Effector CD4-positive, alpha-beta T cell (primary cell): ENCODE results near the gene NMRAL1.

Source experiments
- DNase-seq: peaks from one replicate; pipeline ENCODE4 v3.0.0-alpha.2; 2020

Gene NMRAL1

DNA sequence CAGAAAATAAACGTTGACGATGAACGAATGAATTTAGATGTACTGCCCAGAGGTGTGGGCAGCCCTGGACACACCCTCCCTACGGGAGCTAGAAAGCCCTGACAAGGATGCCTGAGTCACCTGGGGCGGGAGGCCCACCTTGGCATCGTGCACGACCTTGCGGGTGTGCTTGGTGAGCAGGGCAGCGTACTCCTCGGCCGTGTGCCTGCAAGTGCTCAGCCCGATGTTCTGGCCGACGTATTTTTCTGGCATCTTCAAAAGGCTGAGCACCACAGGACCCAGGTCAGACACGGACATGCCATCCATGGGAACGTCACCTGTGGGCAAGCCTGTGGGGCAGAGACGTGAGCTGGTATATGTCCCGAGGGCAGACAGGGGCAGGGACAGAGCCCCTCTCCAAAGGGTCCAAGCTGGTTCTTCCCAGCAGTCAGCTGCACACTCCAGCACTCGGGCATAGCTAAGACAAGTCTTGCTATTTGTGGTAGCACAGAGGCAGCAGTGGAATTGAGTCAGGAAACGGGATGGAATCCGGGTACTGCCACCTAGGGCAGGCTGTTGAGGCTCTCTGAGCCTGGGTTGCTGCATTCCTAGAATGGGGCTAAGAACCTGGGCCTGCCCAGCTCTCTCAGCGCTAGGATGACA lies 10.8 kb downstream of the NMRAL1 start:
- no peak for DNase-seq

DNA sequence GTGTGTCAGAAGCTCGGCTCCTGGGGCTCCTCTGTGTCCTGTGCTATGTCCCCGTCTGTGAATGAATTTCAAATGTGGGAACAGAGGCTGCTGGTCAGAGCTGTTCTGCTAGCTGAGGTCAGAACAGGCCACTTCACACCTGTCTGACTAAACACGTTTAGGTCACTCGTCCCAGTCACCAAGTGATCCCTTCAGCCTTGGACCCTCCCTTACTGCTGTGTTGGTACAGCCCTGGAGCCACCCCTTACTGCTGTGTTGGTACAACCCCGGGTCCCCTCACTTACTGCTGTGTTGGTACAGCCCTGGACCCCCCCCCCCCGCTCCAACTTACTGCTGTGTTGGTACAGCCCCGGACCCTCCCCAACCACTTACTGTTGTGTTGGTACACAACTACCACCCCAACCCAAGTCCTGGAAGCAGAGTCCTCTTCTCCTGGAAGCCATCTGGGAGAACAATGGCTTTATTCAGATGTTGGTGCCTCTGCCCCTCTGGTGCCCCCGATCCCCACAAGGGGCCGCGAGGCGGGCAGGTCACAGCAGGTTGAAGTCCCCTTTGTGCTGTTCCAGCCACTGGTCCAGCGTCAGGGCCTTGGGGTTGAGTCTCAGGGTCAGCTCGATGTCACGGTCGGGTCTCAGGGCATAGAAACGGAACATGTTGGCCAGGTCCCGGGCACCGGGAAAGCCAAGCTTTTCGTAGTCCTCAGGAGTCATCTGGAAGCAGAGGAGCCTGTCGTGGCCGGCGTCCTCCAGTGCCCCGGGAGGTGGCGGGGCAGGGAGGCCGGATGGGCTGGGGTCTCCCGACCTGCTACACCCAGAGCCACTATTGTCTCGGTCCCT lies 13.0 kb downstream of the NMRAL1 start:
- no peak for DNase-seq

DNA sequence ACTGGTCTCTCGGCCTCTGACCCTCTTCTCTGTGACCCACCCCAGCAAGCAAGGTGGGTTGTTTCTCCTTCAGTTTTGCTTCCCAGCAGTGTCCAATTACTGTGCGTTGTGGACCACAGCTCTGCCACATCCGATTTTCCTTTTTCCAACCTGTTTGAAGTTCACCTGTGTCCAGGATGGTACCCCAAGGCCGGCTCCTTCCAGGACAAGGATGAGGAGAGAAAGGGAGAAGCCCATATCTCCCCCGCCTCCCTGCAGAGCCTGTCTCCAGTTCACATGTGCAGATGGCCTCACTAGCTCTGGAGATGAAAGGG lies 13.5 kb downstream of the NMRAL1 start:
- no peak for DNase-seq

DNA sequence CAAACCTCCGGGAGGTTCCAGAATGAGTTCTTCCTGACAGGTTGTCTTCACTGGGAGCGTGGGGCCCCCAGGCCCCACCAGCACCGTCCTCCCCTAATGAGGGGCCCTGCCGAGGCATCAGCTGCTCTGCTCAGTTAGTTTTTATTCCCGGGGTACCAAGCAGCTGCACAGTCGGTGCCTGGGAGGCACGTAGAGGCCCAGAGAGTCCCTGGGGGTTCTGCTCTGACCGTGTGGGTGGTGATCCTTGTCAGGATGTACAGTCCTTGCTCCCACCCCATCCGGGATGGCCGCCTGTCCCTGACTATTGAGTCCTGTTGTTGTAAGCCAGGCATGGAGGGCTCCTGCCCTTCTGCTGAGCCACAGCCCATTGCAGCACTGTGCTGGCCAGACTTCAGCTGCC lies 18.5 kb downstream of the NMRAL1 start:
- DNase-seq: no peak

DNA sequence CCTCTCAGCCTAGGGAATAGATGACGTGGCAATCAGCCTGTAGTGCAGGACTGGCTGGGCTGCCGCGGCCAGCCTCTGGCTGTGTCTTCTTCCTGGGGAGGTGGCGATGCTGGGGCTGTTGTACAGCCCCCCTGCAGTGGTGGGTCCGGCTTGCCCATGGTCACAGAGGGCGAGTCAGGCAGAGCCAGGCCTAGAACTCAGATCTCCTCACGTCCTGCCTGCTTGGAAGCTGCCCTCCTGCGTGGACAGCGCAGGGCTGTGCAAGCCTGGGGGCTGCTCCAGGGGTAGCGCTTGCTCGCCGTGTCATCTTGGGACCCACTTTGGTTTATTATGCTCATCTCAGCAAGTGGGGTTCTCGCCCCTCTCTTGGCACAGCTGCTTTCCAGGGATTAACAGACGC lies 19.3 kb downstream of the NMRAL1 start:
- DNase-seq: no peak

DNA sequence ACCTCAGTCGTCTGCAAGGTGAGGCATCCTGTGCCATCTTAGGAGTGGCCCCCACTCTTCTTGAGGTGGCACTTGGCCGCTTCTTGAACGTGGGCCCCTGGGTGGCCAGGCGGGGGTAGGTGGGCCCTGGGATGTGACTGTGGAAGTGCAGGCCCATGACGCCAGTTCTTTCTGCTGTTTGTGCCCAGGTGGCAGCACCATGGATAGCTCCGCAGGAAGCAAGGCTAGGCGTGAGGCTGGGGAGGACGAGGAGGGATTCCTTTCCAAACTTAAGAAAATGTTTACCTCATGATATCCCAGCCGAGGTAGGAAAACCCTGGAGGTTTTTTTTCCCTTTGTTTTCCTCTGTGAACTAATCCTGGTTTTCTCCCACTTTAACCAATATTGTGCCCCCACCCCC lies 19.8 kb downstream of the NMRAL1 start:
- DNase-seq: no peak

DNA sequence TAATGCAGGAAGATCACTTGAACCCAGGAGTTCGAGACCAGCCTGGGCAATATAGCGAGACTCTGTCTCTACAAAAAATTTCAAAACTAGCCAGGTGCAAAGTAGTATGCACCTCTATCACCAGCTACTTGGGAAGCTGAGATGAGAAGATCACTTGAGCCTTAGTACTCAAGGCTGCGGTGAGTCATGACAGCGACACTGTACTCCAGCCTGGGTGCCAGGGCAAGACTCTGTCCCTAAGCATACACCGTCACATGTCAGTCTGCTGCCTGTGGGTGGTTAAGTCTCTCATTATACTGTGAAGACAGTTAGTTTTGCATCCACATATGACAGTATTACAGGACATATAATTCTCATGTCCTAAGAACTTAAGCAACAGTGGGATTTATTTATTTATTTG lies 21.8 kb downstream of the NMRAL1 start:
- DNase-seq: no peak

DNA sequence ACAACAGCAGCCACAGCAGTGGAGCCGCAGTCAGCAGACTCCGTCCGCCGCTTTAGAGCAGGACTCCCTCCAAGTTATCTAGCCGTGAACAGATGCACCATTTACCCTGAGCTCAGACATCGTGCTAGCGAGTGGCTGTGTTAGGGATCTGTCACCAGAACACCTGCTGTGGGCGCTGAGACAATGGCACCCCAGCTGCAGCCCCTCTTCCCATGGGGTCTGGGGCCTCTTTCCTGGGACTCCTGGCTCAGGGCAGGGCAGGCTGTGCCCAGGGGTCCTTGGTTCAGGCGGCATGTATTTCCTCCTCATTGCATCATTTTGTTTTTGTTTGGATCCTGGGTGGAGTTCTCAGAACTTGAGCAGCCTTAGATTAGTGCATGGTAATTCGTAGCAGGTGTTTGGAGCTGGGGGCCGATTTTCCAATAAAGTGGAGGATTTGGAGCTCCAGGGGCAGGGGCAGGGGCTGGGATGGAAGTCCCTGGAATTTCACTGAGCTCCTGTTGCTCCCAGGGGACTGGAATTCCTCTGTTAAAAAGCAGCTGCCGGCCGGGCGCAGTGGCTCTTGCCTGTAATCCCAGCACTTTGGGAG lies 23.4 kb downstream of the NMRAL1 start:
- DNase-seq: no peak

DNA sequence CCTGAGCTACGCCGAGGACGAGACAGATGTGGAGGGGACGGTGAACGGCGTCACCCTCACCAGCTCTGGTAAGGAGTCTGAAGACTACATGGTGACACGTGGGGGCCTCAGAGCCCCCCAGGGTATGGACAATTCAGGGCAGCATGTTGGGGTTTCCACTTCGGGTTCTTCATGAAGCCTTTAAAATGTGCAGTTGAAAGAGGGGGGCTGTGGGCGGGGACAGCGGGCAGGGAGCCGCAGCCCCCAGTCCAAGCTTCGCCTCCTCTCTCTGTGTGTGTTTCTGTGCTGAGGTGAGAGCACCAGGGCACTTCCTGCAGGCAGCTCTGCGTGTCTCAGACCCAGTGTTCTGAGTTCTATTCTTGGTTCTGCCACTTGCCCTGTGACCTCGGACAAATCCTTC lies 24.0 kb downstream of the NMRAL1 start:
- no peak for DNase-seq

DNA sequence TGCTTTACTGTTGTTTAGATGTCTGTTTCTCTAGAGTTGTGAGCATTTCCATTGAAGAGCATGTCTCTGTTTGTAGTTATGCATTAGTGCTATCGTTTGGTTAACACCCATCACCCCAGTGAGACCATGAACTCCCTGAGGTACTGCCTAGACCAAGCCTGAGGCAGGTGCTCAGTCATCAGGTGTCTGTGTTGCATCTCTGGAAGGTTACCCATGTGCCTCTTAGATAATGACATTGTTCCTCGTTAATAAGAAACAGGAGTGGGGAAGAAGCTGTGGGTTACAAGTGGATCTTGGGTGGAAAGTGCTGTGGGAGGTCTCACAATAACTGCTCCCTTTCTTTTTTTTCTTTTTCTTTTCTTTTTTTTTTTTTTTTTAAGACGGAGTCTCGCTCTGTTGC lies 30.4 kb downstream of the NMRAL1 start:
- no peak for DNase-seq

DNA sequence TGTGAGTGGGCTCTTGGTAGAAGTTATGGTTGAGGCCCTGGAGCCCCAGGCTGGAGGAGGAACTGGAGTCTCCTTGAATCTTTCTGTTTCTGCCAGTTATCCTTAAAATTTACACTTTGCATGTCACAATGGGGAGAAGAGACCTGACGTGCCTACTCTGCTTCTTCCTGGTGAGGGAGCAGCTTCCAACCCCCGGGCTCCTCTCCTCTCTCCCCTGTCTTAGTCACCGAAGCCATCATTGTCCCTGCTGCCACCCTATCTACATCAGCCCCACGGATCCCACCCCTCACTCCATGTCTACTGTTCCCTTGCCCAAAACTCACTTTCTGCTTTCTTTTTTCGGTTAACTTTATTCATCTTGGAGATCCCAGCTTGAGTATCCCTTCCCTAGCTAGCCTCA lies 31.2 kb downstream of the NMRAL1 start:
- no peak for DNase-seq

DNA sequence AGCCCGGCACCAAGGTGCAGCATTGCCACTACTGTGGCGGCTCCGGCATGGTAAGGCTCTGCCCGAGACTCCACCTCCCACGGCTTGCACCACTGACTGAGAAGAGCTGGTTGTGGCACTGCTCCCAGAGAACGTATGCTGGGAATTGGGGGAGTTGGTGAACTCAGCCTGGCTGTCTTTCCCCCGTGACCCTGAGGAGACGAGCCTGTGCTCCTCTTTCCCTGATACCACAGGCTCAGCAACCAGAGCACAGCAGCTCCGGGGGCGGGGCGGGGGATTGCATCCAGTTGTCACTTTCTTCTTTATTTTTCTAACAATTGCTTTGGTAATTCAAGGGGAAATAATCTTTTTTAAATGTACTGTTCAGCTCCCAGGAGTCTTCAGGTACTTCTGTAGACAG lies 32.1 kb downstream of the NMRAL1 start:
- DNase-seq: no peak

DNA sequence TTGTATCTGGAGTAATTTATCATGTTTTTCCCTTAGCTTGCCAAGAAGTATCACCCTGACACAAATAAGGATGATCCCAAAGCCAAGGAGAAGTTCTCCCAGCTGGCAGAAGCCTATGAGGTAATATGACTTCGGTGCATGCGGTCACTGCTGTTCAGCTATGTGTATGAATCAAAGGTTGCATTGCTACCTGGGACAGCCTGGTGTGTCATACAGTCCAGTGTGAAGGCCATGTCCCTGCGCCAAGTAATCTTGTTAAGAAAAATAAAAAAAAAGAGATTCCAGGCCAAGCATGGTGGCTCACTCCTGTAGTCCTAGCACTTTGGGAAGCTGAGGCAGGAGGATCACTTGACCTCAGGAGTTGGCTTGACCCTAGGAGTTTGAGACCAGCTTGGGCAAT lies 37.1 kb downstream of the NMRAL1 start:
- DNase-seq: no peak

DNA sequence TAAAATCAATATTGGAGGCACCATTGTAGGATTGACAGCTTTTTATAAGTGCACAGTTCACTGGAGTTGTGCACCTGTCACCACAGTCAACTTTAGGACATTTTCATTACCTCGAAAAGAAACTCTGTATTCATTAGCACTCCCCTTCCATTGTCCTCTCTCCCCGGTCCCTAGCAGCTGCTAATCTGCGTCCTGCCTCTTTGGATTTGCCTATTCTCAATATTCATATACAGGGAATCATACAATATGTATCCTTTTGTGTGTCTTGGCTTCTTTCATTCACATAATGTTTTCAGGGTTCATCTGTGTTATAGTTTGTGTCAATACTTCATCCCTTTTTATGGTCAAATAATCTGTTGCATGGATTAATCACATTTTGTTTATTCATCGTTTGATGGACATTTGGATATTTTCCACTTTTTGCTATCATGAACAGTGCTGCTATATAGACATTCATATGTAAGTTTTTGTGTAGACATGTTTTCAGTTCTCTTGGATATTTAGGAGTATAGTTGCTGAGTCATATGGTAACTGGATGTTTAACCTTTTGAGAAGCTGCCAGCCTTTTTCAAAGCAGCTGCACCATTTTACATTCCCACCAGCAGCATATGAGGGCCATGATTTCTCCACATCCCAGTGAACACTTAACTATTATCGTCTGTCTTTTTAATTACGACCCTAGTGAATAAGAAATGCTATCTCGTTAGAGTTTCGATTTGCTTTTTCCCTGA lies 38.9 kb downstream of the NMRAL1 start:
- DNase-seq: no peak

DNA sequence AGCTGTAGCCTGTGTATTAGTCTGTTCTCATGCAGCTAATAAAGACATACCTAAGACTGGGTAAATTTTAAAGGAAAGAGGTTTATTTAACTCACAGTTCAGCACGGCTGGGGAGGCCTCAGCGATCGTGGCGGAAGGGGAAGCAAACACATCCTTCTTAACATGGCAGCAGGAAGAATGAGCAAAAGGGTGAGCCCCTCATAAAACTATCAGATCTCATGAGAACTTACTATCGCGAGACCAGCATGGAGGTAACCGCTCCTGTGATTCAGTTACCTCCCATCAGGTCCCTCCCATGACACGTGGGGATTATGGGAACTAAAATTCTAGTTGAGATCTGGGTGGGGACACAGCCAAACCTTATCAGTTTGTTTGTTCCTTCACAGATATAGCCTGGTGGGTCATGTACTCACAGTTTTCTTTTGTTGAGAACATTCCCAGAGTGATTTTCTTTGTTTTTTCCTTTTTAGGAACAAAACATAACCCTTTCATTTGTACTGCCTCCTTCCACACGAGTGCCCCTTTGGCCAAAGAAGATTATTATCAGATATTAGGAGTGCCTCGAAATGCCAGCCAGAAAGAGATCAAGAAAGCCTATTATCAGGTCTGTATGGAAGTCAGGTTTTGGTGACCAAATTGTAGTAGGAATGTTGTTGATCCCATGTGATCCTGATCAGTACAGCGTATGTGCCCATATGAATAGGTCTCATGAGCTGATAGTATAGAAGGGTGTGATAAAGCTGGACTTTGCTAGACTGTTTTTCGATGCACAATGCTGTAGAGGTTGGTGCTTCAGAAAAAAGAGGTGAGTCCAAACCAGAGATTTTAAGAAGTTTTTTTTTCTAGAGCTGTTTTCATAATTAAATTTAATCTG lies 40.3 kb downstream of the NMRAL1 start:
- DNase-seq: no peak

DNA sequence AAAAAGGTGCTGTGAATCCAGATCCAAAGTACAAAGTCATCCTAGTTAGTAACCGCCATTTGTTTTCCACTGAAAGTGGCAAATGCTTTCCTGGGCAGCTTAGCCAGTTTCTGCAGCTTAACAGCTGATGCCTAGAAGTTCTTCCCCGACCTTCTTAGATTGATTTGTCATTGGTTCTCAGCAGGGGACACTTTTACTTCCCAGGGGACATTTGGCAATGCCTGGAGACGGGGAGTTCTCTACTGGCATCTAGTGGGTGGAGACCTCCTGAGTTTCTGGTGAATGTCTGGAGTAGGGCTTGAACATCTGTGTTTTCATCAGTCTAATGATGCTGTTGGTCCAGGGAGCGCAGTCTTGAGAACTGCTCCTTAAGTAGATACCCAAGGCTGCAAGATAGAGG lies 41.2 kb downstream of the NMRAL1 start:
- DNase-seq: no peak

DNA sequence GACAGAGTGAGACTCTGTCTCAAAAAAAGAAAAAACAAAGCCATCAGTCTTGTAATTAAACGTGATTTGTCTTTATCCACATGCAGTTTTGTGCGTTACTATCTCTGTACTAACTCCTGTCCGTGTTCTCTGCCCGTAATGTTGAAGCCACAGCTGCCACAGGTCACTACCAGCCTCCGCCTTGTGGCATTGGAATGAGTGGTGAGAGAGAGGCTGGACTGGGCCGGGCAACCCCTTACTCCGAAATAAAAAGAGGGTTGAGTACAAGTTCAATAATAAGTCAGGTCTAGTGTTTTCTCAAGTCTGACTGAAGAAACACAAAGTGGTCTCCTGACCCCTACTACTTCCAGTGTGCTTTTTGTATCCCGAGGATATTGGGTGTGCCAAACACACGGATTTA lies 43.4 kb downstream of the NMRAL1 start:
- no peak for DNase-seq

DNA sequence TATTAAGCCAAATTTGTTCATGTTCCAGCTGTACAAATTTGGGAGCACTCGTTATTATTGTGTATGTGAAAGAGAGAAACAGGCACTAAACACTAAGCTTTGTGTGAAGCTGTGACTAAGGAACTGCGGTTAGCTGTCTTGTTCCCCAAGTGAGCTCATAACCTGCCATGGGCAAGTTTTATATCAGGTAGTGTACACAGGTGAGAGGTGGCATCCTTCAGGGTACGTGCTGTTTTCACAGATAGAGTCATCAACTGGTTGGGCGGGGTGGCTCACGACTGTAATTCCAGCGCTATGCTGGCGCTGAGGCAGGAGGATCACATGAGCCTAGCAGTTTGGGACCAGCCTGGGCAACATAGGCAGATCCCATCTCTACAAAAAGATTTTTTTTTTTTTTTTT lies 45.9 kb downstream of the NMRAL1 start:
- DNase-seq: no peak

DNA sequence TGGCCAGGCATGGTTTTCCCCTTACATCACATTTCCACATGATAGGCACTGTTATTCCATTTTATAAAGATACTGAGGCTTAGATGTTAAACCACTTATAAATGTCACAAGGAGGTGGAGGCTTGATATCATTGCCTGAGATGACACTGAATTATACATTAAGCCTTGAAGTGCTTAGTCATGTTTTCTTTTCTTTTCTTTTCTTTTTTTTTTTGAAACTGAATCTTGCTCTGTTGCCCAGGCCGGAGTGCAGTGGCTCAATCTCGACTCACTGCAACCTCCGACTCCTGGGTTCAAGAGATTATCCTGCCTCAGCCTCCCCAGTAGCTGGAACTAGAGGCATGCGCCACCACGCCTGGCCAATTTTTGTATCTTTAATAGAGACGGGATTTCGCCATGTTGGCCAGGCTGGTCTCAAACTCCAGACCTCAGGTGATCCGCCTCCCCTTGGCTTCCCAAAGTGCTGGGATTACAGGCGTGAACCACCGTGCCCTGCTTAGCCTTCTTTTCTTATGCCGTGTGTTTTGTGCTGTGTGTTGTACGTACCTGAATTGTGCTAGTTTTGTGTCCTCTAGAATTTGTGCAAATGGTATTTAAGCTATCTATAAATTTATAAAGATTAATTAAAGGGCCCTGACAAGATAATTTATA lies 47.6 kb downstream of the NMRAL1 start:
- DNase-seq: no peak

DNA sequence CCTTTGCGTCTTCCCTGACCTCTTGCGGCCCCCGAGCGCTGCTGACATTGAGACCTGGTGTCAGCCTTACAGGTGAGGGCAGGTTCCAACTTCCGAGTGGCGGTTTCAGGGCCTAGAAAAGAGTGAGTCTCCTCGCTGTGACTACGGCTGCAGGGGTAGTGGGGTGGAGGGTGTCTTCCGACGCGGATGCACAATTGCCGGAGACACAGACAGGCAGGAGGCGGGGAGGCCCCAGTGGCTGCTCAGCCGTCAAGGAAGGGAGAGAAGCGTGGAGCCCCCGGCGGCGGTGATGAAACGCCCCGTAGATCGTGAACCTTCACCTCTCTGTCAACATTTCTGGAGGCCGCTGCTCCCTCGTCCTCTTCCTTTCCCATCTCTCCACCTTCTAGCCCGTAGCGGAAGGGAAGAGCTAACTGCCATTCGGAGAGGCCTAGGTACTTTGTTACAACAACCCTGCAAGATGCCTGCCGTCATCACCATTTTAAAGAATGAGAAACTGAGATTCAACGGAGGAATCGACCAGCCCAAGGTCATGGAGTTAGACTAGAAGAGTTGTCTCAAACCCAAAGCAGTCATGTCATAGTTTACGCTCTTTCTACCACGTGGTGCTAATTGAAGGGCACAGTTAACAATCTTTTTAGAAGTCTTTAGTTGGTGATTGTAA lies 48.3 kb downstream of the NMRAL1 start:
- no peak for DNase-seq

DNA sequence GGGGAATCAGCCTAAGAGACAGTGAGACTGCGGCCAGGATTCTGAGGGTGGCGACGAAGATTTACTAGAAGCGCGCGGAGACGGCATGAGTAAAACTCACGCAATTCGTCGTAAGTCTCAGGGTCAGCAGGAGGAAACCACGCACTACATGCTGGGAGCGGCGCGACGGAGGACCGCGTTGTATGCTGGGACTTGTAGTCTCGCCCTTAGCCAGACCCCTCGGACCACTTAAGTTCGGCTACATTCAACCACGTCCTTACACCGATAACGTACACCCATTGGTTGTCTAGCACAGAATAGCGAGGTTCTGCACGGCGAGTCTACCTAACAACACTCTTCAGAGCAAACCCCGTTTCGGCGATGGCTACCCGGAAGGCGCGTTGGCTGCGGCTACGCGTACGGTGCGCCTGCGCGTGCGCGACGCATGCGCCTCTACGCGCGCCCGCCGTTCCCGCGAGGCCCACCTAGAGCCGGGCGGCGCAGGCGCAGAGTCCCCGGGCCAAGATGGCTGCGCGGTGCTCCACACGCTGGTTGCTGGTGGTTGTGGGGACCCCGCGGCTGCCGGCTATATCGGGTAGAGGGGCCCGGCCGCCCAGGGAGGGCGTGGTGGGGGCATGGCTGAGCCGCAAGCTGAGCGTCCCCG lies 48.9 kb downstream of the NMRAL1 start, which contains the start of gene DNAJA3:
Gene DNAJA3, plus strand, starts transcription at position 491 of the 643 bp plus-strand sequence. Its CDS starts 14 bp downstream, at position 505.
- DNase-seq: peak; percentile 91
